LHCN-M2 (cell line): ENCODE data around the gene ARL15. TPM values are rescaled to one million over a fixed set of nuclear protein-coding genes. Genes with fewer than 3 reads are reported as not detected.
"Not testable (repeated sequence)": the region's sequence is repeated elsewhere in the genome, so short reads cannot be mapped to it uniquely, and the experiment has no call there.

Experiments
- DNase-seq: peaks from one replicate; pipeline ENCODE4 v3.0.0-alpha.2; 2012; ENCODE audit warnings: low read depth
- polyA plus RNA-seq: library from polyadenylated mRNA; unstranded; fragments of >200 nt; gene quantifications from one replicate; pipeline ENCODE4 v1.2.1, GENCODE V29; 2012; ENCODE audit warnings: missing spikeins
- total RNA-seq: library from RNA; depleted of rRNA; stranded (reverse); fragments of >200 nt; gene quantifications from 2 replicates; pipeline ENCODE4 v1.2.3, GENCODE V29; 2014; rRNA removed

ARL15 gene
- 8.7 and 11.2 TPM in 2 replicates for total RNA-seq
- polyA plus RNA-seq, result 7.3 TPM

DNA sequence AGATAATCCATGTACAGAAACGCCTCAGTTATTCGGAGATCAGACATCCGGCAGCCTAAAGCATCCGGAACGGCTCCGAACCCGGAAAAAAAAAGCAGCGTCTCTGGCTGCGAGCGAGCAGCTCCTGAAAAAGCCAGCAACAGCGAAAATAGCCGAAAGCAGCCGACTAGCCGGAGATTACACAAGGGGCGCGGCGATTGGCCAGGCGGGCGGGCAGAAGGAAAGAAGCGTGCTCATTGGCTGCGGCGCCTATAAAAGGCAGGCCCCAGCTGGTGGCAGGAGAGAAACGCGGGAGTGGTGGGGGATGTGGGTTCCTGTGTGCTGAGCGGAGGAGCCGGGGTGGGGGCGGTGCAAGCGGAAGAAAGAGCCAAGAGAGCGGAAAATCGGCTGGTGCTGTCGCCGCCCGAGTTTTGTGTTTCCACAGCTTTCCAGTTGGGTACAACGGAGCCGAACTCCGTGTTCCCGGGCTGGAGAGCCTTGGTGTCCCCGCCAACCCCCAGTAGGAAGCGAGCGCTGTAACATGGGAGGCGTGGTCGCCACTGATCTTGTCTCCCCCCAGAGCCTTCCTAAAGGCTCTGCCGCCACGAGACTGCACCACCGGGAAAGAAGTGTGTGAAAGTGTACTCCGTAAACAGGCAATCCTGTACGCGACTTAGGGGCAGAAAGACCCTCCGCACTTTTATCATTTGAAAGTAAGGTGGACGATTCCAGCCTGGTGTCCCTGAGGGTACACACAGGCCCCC lies at the start of gene ARL15:
Gene ARL15, minus strand, starts transcription at position 141 of the 743 bp plus-strand sequence.
- DNase-seq, result peak; percentile 97

DNA sequence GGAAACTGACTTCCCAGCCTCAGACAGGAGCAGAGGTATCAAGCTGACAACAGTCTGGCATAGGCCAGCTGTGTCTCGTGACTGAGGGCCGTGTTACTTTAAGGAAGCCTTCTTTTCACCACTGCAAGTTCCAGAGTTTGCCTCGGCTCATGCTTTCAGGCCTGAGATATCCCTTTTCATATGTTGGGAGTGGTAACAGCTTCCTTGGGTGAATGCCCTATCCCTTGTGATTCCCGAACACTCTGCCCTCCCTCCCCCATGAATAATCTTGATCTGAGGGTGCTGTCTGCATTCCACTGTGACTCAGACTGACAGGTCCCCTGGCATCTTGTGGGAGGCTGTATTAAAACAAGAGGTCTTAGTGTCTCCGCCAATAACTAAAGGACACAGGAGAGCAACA lies 49.7 kb upstream of the ARL15 start:
- peak; percentile 90 for DNase-seq

GRCh38 chr5:54357408-54358058 lies 47.2 kb upstream of the ARL15 start:
- no peak for DNase-seq

DNA sequence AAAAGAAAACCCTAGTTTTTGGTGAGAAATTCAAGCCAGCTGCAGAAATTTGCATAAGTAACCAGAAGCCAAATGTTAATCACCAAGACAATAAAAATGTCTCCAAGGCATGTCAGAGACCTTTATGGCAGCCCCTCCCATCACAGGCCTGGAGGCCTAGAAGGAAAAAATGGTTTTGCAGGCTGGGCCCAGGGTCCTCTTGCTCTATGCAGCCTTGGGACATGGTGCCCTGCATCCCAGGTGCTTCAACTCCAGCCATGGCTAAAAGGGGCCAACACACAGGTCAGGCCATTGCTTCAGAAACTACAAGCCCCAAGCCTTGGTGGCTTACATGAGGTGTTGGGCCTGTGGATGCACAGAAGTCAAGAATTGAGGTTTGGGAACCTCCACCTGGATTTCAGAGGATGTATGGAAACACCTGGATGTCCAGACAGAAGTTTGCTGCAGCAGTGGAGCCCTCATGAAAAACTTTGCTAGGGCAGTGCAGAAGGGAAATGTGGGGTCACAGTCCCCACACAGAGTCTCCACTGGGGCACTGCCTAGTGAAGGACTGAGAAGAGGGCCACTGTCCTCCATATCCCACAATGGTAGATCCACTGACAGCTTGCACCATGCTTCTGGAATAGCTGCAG lies 43.7 kb upstream of the ARL15 start:
- DNase-seq, result not testable (repeated sequence)

- not testable (repeated sequence) for DNase-seq
Observed at GRCh38 chr5:54352580-54352979, 42.2 kb upstream of the ARL15 start.

- peak; percentile 36 for DNase-seq
Observed at GRCh38 chr5:54347221-54347865, 37.0 kb upstream of the ARL15 start.

- DNase-seq, result peak; percentile 32
Observed at GRCh38 chr5:54344653-54345052, 34.3 kb upstream of the ARL15 start.

DNA sequence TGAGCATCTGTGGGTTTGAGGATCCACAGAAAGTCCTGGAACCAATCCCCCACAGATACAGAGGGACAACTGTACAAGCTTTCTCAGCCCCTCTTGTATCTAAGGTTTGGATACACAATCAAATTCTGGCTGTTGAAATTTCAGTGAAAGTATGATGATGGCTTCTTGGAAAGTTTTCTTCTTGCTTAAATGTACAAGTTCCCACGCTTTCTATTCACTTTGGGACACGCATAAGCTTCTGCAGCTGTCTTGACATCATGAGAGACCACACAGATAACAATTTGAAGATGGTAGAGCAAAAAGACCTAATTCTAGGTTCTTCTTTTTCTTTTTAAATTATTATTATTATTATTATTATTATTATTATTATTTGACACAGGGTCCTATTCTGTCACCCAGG lies 31.6 kb upstream of the ARL15 start:
- DNase-seq, result no peak

- no peak for DNase-seq
Observed at GRCh38 chr5:54337523-54337922, 27.1 kb upstream of the ARL15 start.

- DNase-seq, result no peak
Observed at GRCh38 chr5:54332720-54333119, 22.3 kb upstream of the ARL15 start.

GRCh38 chr5:54329731-54330709 lies 19.6 kb upstream of the ARL15 start:
- peak; percentile 93 for DNase-seq

GRCh38 chr5:54326662-54327270 lies 16.4 kb upstream of the ARL15 start:
- no peak for DNase-seq

DNA sequence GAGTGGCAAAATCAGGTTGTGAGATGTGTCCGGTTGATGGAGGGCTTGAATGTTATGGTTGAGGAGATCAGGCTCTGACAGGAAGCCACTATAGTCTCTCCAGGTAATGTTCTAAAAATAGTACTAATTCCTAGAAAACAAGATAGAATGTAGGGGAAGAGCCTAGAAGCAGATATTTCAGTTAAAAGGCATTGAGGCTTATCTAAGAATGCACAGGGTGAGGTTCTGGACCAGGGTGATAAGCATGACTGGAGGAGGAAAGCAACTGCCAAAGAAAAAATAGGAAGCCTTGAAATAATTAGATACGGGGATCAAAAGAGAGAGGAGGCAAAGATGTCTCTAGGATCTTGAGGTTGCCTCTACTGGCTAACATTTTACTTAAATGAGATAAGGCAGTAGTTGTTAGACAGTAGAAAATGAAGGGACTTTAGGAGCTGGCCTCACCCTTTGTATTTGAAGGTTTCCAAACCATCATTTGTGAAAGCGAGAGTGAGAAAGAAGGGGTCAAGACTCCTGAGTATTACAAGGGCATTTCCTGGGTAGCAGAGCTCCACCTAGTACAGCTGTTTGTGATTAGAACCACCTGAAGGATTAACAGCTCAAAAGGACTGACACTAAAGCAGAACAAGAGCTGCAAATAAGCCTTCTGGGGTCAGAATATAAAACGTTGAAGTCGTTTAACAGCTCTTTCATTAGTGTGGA lies 15.4 kb upstream of the ARL15 start:
- no peak for DNase-seq

DNA sequence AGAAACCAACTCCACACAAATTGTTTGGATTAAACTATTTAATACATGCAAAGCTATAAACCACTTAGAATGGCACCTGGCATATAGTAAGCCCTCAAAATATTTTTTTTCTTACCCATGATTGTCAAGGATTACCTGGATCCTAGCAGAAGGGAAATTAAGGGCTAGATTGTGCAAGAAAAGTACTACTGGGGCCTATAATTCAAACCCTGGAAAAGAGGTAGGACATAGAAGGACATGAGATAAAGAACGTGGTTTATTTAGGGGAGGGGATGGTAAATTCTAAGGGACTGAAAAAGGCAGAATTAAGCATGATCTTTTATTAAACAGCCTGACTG lies 14.9 kb upstream of the ARL15 start:
- no peak for DNase-seq

GRCh38 chr5:54324651-54325271 lies 14.4 kb upstream of the ARL15 start:
- DNase-seq, result no peak

DNA sequence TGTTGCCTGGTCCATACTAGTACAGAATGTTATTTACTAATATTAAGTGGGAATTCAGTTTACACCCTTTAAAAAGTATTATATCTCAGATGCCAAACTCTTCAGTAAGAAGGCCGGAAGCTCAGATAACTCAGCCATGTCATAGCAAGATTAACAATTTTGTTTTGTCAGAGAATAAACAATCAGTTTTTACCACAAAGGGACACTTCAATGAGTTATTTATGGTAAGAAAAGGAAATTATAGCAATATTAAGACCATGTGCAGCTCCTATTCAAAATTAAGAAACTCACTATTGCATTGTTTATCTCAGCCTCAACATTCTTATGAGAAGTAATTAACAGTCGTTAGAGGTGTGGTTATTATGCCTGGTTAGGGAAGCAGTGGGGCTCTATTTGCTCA lies 13.1 kb upstream of the ARL15 start:
- no peak for DNase-seq

GRCh38 chr5:54320256-54320655 lies 9.9 kb upstream of the ARL15 start:
- no peak for DNase-seq

GRCh38 chr5:54317511-54318260 lies 7.3 kb upstream of the ARL15 start:
- DNase-seq, result peak; percentile 52
